Stimulated activated naive CD4-positive, alpha-beta T cell (primary cell): Measurements from ENCODE around the gene TRIM75.
"Not testable (repeated sequence)": the region's sequence is repeated elsewhere in the genome, so short reads cannot be mapped to it uniquely, and the experiment has no call there.

Source experiments
- DNase-seq, 6 experiments: peaks; one replicate each; lab custom pipeline; 2025; lab: John Stamatoyannopoulos, UW

TRIM75 gene

DNA sequence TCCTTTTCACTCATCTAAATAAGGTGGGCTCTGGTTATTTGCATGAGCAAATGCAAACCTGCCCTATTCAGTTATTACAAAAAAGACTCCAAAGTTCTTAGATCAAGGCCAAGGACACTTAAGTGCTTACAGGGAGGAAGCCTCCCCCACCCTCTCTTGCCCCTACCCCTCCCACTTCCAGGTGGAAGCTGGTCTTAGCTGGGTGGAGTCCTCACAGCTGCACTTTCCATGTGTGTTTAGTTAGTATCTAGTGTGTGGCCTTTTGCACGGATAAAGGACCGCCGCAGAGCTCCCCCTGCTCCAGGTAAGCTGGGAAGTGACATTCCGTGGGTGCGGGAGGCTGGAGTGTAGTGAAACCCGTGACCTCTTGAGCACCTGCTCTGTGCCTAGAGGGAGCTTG is at the start of gene TRIM75:
TSS of gene TRIM75 (plus strand) at position 222 of the 400 bp plus-strand sequence. CDS start 5,282 bp downstream, outside the sequence.
- no peak for DNase-seq

DNA sequence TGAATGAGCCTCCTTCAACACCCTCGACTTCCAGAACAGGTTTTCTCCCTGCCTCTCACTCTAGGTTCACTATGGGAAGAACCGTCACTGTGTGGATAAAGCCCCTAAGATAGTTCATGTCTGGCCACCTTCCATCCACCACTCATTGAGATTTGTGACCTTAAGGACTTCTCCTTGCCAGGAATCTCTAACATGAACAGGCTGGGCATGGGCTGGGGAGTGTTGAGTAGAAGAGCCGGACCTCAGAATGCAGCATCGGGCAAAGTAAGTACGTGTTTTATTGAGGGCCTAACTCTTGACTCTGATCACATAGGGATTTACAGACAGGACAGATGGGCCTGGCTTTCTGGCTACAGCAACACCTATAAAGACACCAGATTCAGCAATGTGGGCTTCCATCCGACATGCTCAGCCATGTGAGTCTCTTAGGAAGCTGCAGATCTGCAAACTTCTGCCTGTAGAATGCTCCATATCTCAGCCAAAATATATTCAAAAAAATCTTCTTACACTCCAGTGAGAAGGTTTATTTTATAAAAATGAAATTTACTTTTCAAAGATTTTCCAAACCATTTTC is 48.2 kb upstream of the TRIM75 start:
- DNase-seq = no peak

- no peak for DNase-seq
Measured at GRCh38 chr4:165006456-165006855, 47.2 kb upstream of the TRIM75 start.

DNA sequence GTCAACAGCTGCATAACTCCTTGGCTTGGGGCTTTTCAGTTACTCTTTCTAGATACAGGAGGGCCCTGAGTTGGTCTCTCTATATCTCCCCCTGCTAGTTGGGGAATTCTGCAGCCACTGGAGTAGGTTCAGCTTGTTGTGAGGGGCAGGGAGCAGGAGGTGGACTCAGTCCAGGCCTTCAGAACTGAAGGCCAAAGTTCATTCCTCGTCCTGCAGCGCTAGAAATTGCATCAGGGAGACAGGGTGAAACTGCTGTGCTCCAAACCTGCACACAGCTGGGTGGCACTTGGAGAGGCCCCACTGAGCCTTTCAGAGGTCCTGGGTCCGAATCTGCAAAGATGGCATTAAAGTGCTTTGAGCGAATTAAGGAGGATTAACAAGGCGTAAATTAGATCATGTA is 46.8 kb upstream of the TRIM75 start:
- DNase-seq = no peak

- no peak for DNase-seq
Measured at GRCh38 chr4:165009493-165010227, 44.0 kb upstream of the TRIM75 start.

GRCh38 chr4:165010487-165010886 is 43.2 kb upstream of the TRIM75 start:
- no peak for DNase-seq

- DNase-seq = no peak
Measured at GRCh38 chr4:165010991-165011390, 42.7 kb upstream of the TRIM75 start.

GRCh38 chr4:165011403-165011802 is 42.3 kb upstream of the TRIM75 start:
- DNase-seq = no peak

- no peak for DNase-seq
Measured at GRCh38 chr4:165013691-165014090, 40.0 kb upstream of the TRIM75 start.

DNA sequence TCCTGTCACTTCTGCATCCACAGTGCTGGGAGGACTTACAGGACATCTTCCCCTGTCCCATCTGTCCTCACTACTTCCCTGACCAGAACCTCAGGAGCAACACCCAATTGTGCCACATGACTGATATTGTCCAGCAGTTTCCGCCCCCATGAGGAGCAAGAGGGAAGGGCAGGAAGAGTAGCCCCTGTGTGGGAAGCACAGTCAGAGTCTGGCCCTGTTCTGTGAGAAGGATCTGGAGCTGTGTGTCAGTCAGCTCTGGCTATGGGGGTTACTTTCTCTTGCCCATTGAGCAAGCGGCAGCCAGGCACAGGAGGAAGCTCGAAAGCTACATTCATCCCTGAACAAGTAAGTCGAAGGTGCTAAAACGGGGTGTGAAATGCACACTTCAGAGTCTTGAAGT is 36.7 kb upstream of the TRIM75 start:
- no peak for DNase-seq

DNA sequence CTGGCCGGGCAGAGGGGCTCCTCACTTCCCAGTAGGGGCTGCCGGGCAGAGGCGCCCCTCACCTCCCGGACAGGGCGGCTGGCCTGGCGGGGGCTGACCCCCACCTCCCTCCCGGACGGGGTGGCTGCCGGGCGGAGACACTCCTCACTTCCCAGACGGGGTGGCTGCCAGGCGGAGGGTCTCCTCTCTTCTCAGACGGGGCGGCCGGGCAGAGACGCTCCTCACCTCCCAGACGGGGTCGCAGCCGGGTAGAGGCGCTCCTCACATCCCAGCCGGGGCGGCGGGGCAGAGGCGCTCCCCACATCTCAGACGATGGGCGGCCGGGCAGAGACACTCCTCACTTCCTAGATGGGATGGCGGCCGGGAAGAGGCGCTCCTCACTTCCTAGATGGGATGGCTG is 33.7 kb upstream of the TRIM75 start:
- DNase-seq = not testable (repeated sequence)

- DNase-seq = not testable (repeated sequence)
Measured at GRCh38 chr4:165025782-165026181, 27.9 kb upstream of the TRIM75 start.

DNA sequence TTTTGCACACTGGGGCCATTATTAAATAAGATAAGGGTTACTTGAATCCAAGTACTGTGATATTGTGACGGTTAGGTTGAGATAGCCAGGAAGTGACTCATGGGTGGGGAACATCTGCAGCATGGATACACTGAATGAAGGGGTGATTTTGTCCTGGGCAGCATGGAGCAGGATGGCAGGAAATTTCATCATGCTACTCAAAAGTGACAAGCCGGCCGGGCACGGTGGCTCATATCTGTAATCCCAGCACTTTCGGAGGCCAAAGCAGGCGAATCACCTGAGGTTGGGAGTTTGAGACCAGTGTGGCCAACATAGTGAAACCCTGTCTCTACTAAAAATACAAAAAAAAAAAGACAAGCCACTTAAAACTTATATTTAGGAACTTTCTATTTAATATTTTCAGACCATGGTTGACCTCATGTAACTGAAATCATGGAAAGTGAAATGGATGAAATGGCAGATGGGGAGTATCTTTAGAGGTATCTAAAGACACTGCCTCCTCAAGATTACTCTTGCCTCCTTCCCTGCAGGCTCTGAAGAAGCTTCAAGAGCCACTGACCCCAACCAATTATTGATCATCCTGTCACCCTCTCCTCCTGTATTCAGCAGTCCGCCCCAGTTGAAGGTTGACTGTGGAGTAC is 25.8 kb upstream of the TRIM75 start:
- no peak for DNase-seq

DNA sequence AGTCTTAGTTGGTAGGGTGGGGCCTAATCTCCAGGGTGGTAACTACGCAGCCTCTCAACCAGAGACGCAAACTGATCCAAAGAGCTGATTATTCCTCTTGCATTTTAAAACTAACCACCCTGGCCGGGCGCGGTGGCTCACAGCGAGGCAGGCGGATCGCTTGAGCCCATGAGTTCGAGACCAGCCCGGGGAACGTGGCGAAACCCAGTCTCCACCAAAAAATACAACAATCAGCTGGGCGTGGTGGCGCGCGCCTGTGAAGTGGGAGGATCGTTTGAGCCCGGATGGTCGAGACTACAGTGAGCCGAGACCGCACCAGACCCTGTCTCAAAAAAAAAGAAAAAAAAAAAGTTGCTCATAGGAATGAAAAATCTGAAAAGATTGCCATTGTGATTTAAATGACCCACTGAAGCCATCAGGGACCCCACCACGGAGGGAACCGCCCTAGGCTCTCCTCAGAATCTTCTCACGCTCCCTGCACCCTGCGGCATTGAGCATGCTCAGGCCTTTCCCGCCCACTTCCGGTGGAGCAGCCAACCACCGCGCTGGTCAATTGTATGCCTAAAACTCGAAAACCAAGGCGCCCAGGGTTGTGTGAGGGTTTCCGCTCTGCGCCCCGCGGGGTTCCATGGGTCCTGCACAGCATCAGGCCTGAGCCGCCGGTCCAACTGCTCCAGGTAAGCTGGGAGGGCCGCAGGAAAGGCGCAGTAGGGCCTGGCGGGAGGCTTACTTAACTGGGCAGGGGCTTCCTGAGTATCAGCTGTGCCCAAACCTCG is 22.0 kb upstream of the TRIM75 start, which contains the start of gene TRIM60:
TSS of gene TRIM60 (plus strand) at position 564 of the 776 bp plus-strand sequence. CDS start 8,074 bp downstream, outside the sequence.
- no peak for DNase-seq

DNA sequence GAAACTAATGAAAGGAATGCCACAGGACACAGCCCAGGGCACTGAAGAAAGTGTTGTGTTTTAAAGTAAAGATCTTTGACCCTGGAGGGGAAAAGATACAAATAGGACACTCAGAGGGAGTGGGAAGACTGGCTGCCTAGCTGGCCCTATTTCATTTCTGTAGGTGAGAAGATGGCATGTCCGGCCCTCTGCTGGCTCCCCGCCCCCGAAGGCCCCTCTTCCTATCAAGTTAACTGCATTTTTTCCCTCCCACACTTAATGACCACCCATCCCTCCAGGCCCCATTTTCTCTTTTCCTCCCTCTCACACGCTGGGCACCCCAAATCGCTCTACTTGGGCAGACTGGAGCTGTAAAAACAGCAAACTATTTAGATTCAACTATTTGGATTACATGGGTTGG is 5.5 kb upstream of the TRIM75 start:
- DNase-seq = no peak

- no peak for DNase-seq
Measured at GRCh38 chr4:165052627-165053026, 1.0 kb upstream of the TRIM75 start.

DNA sequence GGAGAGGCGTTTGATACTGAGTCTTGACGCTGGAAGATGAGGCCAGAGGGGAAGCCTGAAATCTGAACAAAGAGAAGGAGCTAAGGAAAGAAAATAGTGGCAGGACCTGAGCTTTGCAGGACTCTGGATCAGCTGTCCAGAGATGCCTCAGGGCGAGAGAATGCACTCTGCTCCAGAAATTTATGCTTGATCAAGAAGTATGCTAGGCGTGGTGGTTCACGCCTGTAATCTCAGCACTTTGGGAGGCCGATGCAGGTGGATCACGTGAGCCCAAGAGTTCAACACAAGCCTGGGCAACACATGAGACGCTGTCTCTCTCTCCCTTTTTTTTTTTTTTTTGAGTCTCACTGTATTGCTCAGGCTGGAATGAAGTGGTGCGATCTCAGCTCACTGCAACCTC is 1.9 kb downstream of the TRIM75 start:
- no peak for DNase-seq

DNA sequence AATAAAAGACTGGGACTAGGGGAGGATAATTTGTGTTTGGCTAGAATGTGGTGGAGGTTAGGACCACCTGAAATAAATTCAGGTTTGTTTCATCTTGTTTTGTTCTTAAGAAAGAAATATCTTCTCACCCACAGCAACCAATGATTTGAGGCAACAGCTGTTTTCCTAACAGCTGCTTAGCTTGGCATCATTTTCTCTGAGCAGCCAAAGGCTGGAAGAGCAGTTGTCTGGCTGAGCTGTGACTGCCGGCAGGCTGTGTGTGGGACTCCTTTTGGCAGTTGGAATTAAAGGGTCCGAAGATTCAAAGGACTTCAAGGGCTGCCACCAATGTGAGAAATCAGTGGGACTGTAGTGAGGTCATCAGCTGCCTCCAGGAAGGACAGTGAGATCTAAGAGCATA is 5.0 kb downstream of the TRIM75 start:
- DNase-seq = no peak

- no peak for DNase-seq
Measured at GRCh38 chr4:165059386-165059785, 5.7 kb downstream of the TRIM75 start.

DNA sequence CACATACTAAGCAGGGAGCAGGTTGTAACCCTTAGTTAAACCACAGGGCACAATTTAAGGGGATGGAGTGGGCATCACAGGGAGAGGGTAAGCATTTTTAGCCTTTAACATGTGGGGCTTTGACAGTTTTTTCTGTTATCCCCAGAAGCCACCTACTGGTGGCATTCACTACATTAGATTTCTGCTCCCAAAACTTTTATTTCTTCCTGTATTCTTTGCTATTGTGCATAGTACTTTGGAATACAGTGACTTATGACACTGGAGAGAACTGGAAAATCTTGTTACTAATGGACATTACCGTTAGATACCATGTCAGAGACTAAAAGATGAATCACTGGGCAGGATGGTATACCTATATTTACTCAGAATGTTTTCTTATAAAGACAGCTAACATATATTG is 7.3 kb downstream of the TRIM75 start:
- no peak for DNase-seq

DNA sequence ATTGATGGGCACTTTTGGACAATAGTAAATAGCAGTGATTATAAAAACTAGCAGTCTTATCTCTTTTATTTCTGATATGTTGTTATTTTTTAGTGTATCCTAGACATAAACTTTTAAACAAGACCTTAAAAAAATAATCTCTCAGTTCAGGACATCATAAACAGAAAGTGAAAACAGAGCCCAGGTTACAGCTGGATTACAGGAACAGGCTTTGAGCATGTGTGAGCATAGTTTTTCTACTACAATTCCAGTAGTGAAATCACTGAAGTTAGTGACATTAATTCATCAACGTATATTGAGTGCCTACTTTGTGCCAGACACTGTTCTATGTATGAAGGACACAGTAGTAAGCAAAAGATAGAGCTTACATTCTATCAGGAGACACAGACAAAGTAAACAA is 16.9 kb downstream of the TRIM75 start:
- DNase-seq = no peak

- not testable (repeated sequence) for DNase-seq
Measured at GRCh38 chr4:165073346-165073745, 19.7 kb downstream of the TRIM75 start.
